ENCODE data around the gene SLC11A2.

The SLC11A2 gene

DNA sequence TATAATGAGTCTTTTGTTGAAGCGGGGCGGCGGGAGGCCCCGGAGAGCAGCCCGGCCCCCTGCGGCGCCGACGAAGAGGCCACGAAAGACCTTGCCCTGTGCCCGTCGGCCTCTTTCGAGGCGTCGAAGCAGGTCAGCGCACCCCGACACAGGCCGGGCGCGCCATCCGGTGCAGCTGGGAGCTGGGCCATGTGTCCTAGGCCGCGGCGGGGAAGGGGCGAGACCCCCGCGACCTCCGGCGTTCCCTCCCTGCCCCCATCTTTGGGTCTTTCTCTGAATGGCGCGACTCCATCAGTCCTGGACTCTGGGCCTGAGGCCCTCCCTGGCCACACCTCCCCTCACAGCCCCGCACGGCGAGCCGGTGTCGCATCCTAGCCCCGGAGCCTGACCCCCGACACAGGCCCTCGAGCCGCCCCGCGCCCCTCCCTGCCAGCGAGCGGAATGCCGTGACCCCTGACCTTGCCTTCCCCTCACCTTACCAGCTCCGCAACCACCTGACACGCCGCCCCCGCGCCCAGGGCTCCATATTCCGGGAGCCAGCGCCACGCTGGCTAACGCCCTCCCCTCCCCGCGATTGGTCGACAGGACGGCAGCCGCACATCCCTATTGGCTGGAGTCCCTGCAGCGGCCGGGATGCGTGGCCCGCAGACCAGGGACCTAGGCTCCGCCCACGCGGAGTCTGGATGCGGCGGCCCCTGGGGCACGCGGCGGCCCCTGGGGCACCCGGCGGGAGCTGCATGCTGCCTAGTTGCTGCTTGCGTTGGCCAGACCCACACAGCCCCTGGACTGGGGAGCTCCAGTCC lies at the start of gene SLC11A2:
Gene SLC11A2, minus strand, starts transcription at position 549 of the 803 bp plus-strand sequence. CDS start 15,656 bp downstream, outside the sequence.
- peak; percentile 79 for DNase-seq (ENCODE audit: low read depth, low spot score)

DNA sequence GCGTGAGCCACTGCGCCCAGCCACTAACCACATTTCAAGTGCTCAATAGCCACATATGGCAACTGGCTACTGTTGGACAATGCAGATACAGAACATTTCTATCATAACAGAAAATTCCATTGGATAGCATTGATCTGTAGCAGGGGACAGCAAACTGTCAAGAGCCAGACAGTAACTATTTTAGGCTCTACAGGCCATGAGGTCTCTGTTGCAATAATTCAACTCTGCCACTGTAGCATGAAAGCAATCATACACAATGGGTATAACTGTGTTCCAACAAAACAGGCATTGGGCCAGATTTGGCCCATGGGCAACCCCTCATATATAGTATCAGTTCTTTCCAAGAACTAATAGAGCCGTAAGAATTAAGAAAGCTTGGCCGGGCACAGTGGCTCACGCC lies 49.2 kb upstream of the SLC11A2 start:
- DNase-seq (ENCODE audit: low read depth, low spot score): no peak

DNA sequence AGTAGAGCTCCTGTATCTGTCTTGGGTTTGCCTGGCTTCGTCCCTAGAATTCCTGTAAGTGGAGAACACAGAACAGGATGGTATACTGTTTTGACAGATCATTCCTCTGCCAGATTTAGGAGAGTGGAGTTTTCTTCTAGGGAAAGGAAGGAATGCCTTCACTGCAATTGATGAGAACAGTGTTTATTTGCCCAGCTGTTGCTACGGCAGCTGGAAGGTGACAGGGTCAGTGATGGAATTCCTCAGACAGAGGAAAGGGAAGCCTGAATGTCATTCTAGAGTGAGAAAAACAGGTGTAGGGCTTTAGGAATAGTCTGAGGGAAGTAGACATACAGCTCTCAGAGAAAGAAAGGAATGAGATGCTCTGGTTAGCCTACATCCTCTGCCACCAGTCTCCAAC lies 45.5 kb upstream of the SLC11A2 start:
- DNase-seq (ENCODE audit: low read depth, low spot score): no peak

DNA sequence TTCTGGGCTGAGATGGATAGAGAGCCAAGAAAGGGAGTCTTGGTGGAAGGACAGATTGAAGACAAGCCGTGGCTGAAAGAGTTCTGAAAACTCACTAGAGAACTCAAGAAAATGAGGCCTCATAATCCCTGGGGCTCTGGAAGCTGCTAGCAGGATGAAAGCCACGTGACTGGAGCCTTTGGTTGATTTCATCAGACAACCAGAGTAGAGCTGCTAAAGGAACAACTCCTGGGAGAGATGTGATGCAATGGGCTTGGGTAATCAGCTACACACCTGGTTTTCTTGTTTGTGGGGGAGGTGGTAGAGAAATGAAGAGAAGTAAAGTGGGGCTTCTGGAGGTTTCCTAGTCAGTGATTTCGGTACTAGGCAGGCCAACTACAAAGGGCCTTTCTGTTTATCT lies 43.8 kb upstream of the SLC11A2 start:
- no peak for DNase-seq (ENCODE audit: low read depth, low spot score)

DNA sequence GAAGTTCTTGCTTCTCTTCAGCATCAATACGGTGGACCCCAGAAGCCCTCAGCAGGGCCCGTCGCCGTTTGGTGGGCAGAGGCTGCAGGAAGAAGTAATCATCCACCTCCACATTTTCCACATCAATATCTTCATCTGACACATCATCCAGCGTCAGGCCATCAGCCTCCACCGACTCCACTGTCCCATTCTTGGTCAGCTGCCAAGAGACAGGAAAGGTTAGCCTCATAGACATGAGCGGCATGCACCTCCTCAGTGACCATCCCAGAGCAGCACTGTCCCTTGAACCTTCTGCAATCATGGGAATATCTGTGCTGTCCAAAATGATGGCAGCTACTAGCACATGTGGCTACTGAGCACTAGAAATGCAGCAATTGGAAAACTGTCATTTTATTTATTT lies 41.6 kb upstream of the SLC11A2 start:
- no peak for DNase-seq (ENCODE audit: low read depth, low spot score)

DNA sequence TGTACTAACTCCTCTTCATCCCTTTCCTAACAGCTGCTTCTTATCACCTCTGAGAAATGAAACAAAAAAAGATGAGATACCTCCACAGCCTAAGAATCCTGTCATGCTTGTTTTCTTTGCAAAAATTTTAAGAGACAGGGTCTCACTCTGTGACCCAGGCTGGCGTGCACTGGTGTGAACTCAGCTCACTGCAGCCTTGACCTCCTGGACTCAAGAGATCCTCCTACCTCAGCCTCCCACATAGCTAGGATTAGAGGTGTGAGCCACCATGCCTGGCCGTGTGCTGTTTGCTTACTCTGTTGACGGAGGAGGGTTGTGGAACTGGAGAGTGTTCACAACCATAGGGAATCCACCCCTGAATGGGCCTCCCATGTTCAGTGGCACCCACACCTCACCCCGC lies 41.0 kb upstream of the SLC11A2 start:
- DNase-seq (ENCODE audit: low read depth, low spot score): no peak

DNA sequence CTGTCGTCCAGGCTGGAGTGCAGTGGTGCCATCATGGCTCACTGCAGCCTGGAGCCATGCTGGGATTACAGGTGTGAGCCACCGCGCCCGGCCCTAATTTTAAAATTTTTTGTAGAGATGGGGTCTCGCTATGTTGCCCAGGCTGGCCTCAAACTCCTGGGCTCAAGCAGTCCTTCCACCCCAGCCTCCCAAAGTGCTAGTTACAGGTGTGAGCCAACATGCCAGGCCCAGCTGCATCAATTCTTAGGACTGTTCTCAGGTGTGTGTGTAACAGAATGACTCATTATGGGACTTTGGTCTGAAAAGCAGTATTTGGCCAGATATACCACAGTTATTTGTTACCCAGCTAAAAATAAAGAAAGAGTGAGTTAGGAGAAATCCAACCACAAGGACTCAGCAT lies 39.3 kb upstream of the SLC11A2 start:
- no peak for DNase-seq (ENCODE audit: low read depth, low spot score)

DNA sequence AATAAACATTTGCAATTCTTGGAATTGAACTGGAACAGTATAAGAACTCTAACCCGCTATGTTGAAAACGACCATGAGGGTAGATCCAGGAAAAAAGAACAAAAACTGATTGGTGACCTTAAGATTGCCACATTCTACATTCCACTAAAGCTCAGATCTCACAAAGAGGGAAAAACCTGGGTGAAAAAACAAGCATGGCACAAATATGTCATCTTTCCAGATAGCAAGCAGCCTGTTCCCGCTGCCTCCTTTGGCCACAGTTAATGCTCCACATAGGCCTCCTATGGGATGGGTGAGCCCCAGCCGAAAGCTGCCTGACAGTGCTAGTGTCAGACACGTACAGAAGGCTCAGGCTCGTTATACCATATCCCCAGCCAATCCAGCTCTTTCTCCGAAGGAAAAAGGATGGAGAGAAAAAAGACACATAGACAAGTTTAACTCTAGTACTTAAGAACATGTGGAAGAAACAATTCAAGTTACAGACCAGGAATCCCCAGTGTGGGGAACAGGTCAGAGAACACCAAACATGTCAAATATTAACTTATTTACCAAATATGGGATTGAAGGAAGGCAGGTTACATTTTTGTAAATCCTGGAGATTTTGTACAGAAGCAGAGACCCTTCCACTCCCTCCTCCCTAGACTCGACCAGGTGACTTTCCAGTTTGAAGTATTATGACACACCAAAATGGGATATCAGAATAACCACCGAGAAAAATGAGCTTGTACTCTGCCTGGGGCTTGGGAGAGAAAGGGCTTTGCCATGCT lies 36.6 kb upstream of the SLC11A2 start:
- DNase-seq (ENCODE audit: low read depth, low spot score): no peak

DNA sequence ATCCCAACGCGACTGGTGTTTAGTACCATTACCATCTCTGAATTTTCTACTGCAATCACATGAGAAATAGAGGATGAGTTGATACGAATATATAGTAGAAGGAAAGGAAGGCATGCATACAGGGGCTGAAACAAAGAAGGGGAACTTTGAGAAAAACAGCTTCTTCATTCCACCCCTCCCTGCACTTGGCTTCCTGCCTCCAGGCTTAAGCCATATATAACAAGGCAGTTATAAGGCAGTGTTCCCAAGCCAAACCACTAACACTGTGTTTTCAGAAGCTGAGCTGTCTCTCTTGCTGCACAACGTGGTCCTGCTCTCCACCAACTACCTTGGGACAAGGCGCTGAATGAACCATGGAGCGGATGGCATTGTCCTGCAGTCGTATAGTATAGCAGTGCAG lies 32.9 kb upstream of the SLC11A2 start:
- DNase-seq (ENCODE audit: low read depth, low spot score): no peak

DNA sequence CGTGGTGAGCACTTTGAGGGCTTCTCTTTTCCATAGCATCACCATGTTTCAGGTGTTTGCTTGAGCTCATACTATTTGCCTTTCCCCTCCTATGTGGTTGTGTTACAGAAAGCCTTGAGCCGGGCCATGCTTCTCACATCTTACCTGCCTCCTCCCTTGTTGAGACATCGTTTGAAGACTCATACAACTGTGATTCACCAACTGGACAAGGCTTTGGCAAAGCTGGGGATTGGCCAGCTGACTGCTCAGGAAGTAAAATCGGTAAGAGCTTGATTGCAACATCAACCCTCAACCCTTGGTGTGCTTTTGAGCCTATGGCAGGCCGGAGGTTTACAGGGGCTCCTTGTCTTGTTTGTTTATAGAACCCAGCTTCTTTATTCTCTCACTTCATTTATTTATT lies 30.1 kb upstream of the SLC11A2 start:
- no peak for DNase-seq (ENCODE audit: low read depth, low spot score)

DNA sequence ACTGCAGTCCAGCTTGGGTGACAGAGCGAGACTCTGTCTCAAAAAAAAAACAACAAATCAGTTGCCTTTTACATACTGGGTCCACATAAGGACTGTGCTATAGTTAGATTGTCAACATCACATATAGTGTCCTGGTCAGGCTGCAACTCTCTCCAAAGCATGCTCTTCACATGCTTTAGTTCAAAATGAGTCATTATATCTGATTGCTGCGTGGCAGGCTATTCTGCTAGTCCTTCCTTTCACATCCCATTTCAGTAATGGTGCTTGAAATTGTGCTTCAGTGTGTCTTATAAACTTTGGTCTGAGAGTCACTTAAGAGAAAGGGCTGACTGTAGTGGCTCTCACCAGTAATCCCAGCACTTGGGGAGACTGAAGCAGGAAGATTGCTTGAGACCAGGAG lies 28.9 kb upstream of the SLC11A2 start:
- no peak for DNase-seq (ENCODE audit: low read depth, low spot score)

DNA sequence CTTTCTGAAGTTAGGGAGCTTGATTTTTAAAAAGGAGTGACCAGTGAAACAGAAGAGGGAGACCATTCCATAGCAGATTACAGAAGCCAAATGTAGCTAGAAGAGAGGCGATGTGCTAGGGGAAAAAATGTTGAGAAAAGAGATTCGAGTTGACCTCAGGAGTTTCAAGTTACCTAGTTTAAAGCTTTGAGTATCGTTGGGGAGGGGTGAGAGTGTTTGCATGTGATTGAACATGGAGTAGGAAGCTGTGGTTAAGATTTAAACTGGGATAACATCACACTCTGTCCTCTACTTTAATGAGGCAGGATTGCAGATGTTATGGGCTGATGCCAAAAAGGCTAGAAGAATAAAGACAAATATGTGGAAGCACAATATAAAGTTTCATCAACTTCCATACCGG lies 25.6 kb upstream of the SLC11A2 start:
- no peak for DNase-seq (ENCODE audit: low read depth, low spot score)

DNA sequence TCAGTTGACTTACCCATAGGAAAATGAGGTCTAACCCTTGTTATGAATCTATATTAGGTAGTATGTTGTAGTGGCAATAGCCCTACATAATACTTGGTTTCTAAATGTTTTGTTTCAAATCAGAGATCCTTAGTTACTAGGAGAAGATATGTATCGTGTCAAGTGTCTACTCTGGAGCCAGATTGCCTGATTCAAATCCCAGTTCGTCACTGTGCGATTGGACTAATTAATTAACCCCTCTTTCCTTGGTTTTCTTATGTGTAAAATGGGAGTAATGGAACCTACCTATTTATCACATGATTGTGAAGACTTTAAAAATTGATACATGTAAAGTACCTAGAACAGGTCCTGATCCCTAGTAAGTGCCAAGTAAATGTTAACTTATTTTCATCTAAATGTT lies 23.3 kb upstream of the SLC11A2 start:
- no peak for DNase-seq (ENCODE audit: low read depth, low spot score)

DNA sequence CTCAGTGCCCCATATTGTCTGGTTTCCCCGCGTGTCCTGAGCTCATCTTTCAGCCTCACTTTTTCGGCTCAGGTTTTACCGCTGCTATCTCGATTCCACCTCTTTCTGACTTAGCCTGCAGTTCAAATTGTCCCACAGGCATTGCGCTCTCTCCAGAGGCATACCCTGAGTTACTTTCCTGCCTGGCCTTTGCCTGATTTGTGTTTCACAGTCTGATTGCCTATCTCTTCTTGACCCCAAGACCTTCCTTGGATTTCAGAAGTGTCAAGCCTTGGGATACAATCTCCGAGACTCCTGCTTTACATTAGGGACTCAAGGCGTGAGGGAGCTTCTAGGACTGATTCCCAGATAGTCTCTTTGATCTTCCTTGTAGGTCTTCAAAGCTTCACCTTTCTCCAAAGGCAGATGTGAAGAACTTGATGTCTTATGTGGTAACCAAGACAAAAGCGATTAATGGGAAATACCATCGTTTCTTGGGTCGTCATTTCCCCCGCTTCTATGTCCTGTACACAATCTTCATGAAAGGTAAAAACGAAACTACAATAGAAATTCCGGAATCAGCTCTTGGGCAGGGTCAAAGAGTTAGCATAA lies 22.6 kb upstream of the SLC11A2 start:
- DNase-seq (ENCODE audit: low read depth, low spot score): no peak

DNA sequence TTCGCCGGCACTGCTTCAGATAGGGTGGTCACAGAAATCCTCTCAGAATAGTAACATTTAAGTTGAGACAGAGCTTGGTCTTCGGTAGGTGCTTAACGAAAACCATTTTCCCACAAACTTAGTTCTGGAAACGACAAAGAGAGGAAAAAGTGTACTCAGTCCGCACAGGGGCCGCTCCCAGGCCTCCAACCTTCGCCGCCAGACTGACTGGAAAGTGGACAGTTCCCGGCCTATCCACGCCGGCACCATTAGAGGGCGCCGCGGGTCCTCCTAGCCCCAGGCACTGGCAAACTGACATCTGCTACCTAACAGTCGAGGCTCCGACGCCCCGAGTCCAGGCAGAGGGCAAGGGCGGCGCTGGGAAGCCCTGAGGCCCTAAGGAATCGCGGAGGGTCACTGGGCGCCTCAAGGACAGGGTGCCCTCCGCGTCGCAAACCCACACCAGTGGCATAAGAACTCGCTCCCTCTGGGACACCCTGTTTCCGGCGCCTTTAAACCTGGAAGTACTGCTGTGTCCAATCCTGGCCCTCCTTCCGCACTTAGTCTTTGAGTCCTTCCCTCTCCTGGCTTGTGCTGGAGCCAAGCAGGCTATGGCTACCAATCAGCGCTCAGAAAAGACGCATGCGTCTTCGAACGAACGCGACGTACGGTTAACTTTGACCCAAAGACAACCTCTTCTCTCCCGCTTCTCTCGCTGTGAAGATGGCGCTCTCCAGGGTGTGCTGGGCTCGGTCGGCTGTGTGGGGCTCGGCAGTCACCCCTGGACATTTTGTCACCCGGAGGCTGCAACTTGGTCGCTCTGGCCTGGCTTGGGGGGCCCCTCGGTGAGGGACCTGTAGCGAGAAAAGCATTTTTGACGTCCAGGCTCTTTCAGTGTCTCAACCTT lies 21.7 kb upstream of the SLC11A2 start, which contains the start of gene LETMD1:
Gene LETMD1, plus strand, starts transcription at position 673 of the 886 bp plus-strand sequence. Its CDS starts 30 bp downstream, at position 703.
- DNase-seq (ENCODE audit: low read depth, low spot score): peak; percentile 82

DNA sequence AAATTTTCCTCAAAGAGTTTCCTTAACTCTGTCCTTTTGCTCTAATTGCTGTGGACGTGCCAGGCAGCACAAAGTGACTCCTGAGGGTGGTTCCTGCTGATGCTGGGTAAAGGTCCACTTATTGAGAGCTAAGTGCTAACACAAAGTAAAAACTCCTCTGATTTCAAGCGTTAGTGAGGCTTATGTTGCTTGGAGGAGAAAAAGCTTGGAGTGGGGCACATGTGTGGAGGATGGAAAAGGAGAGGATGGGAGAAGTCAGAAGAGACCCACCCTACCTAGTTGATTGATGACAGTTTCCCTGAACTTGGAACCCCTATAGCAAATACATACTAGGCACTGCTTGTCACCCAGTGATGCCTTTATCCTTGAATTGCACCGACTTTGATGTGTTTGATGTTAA lies 10.1 kb upstream of the SLC11A2 start:
- DNase-seq (ENCODE audit: low read depth, low spot score): no peak

DNA sequence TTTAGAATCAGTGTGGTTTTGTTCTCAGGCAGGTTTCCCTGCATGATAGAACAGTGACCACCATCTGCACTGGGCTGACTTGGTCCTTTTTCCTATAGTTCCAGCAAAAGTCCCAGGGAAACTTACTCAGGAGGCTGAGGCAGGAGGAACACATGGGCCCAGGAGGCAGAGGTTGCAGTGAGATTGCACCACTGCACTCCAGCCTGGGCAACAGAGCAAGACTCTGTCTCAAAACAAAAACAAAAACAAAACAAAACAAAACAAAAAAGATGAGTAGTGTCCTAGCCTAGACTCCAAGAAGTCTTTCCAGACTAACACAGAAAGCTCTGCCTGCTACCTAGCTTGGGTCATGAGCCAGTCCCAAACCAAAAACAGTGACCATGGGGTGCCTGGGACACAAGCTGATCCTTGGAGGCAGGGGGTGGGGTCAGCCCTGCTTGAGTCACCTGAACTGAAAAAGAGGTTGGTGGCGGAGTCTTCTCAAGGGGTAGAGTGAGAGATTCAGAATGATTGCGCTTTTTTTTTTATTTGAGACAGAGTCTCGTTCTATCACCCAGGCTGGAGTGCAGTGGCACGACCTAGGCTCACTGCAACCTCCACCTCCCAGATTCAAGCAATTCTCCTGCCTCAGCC lies 7.4 kb upstream of the SLC11A2 start:
- DNase-seq (ENCODE audit: low read depth, low spot score): no peak

DNA sequence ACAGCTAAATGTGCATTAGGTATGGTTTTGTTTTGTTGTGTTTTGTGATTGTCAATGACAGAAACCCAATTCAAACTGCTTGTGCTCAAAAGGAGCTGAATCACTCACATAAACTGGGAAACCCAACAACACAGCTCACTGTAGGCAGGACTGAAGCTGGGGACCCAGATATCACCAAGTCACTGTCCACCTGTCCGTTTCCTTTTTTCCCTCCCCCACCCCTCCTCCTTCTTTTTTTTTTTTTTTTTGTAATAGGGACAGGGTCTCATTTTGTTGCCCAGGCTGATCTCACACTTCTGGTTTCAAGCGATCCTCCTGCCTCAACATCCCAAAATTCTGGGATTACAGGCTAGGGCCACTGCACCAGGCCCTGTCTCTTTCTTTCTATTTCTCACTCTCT lies 6.9 kb upstream of the SLC11A2 start:
- DNase-seq (ENCODE audit: low read depth, low spot score): no peak

DNA sequence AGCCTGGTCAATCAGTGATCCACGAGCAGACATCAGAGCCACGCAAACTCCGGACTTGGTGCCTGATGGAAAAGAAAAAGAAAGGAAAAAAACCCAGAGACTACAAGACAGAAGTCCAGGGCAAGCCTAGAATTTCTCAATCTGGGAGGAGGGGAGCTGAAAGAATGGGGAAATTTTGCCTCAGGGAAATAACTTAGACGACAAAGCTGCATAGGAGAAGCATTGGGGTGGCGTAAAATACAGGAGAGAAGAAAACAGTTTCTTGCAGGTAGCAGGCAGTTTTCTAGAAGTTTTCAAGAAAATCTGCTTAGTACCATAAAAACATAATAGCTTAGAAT lies 2.6 kb upstream of the SLC11A2 start:
- DNase-seq (ENCODE audit: low read depth, low spot score): no peak

DNA sequence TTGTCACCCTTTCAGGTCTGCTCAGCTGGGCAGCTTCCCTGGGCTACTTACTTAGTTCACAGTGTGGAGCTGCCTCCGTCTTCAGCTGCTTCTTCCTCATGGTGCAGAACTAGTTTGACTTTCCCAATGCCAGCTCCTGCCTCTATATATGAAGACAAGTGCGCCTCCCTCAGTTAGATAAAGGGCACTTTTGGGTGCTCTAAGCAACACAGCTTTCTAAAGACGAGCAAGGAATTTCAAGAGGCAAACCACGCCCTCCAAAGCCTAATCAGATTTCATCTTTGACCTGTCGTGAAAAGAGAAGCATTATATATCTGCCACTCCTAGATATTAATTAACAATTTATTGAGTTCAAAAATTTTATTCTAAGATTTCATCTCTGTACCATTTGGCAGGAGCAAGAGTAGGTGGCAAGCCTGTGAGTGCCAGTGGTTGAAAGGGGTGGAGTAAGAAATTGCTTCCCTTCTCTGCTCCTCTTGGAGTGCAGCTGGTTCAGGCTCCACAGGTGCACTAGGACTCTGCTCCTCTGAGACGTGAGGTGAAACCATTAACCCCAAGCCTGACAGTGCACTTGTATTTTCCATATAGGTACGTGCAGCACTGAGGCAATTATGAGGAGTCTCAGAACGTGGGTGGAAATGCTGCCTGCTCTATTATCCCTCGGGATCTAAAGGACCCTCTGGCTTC lies 2.1 kb upstream of the SLC11A2 start:
- no peak for DNase-seq (ENCODE audit: low read depth, low spot score)

Data from activated CD4-positive, CD25-positive, alpha-beta regulatory T cell treated with anti-CD3 and anti-CD28 coated beads, Interleukin-2, amount 50 U/mL, for 16 hours (primary cell).